HCT116 (cell line): Measurements from ENCODE around the gene TRHDE. TPM values are rescaled to one million over a fixed set of nuclear protein-coding genes. Genes with fewer than 3 reads are reported as not detected.

Source experiments
- ATAC-seq: fragments of 200-7000 bp; cut with Tn5 transposase; 2 replicates; pipeline ENCODE4 v1.9.1; 2020; ENCODE audit warnings: mild to moderate bottlenecking, moderate library complexity
- BruUV-seq: library from RNA; stranded (reverse); fragments of 400-500 nt; replicated peaks from 2 replicates; lab custom pipeline; 2021; lab: Mats Ljungman, UMichigan
- CTCF ChIA-PET: fragments of 300-600 bp; sonication (Branson Sonifier 250); formaldehyde crosslinking; loops from one replicate; lab custom pipeline; 2021; ENCODE audit warnings: antibody characterized with exemption; lab: Charles Lee
- POLR2A ChIA-PET: fragments of 300-600, 350-600 bp; sonication (Branson Sonifier 250); formaldehyde crosslinking; loops from one replicate; lab custom pipeline; 2021; ENCODE audit warnings: antibody characterized with exemption; lab: Charles Lee
- RAD21 ChIA-PET, 2 experiments: fragments of 300-600 bp; sonication (Branson Sonifier 250); formaldehyde crosslinking; loops; one replicate each; lab custom pipeline; 2023; ENCODE audit warnings: low total read pairs in 2 of 2; ENCODE audit not compliant: uncharacterized antibody in 2 of 2, unreplicated experiment in 2 of 2, low non-redundant PET in 1 of 2; lab: Charles Lee
- DNase-seq: peaks from one replicate; pipeline ENCODE4 v3.0.0-alpha.2; 2010; ENCODE audit warnings: low read depth, low spot score
- H2AFZ ChIP-seq: fragments of 200-600 bp; shearing (Covaris generic), sonication (generic); 2 replicates; pipeline ENCODE4 v1.6.1; 2017; ENCODE audit warnings: low read depth, mixed run types, mixed read lengths, antibody characterized with exemption, low read length; ENCODE audit not compliant: poor library complexity, severe bottlenecking
- H3K27ac ChIP-seq: 2 replicates; pipeline ENCODE4 v1.5.1; 2012; ENCODE audit warnings: low read depth, low read length
- H3K27me3 ChIP-seq: fragments of 200-600 bp; sonication (generic); 2 replicates; pipeline ENCODE4 v1.6.1; 2016; ENCODE audit warnings: mixed run types, low read length, mixed read lengths; ENCODE audit not compliant: insufficient read depth
- H3K36me3 ChIP-seq, 2 experiments: fragments of 200-500 bp in 1 of 2; fragments of 200-600 bp in 1 of 2; sonication (Bioruptor generic) in 1 of 2; sonication (generic) in 1 of 2; 2 replicates each; pipeline versions ENCODE4 v1.5.1 to v1.6.1; 2014 to 2016; ENCODE audit warnings: low read length in 2 of 2, inconsistent platforms in 1 of 2, mixed read lengths in 1 of 2, mixed run types in 1 of 2; ENCODE audit not compliant: insufficient read depth in 2 of 2, control insufficient read depth in 1 of 2
- H3K4me1 ChIP-seq, 2 experiments: fragments of 200-600 bp in 1 of 2; sonication (generic) in 1 of 2; 2 replicates each; pipeline versions ENCODE4 v1.5.1 to v1.6.1; 2012 to 2017; ENCODE audit warnings: low read length in 2 of 2, inconsistent platforms in 1 of 2, mild to moderate bottlenecking in 1 of 2, mixed read lengths in 1 of 2, mixed run types in 1 of 2, moderate library complexity in 1 of 2; ENCODE audit not compliant: insufficient read depth in 2 of 2, control insufficient read depth in 1 of 2
- H3K4me2 ChIP-seq: fragments of 200-600 bp; sonication (generic); 2 replicates; pipeline ENCODE4 v1.6.1; 2017; ENCODE audit warnings: mixed run types, low read length, mixed read lengths
- H3K4me3 ChIP-seq, 2 experiments: fragments of 200-600 bp in 1 of 2; sonication (generic) in 1 of 2; replicated peaks in 1 of 2; 2 replicates each; pipeline ENCODE4 v1.5.1; 2011 to 2016; ENCODE audit warnings: low read length in 2 of 2, control low read depth in 1 of 2, low read depth in 1 of 2, mild to moderate bottlenecking in 1 of 2, mixed read lengths in 1 of 2, mixed run types in 1 of 2
- H3K79me2 ChIP-seq: fragments of 200-600 bp; sonication (generic); 2 replicates; pipeline ENCODE4 v1.6.1; 2017; ENCODE audit warnings: mild to moderate bottlenecking, mixed run types, low read length, moderate library complexity, mixed read lengths; ENCODE audit not compliant: insufficient read depth
- H3K9ac ChIP-seq: fragments of 200-600 bp; sonication (generic); 2 replicates; pipeline ENCODE4 v1.6.1; 2016; ENCODE audit warnings: low read length, mixed read lengths
- H3K9me2 ChIP-seq: fragments of 200-600 bp; sonication (generic), shearing (Covaris generic); 2 replicates; pipeline ENCODE4 v1.6.1; 2017; ENCODE audit warnings: mixed run types, mild to moderate bottlenecking, moderate library complexity; ENCODE audit not compliant: insufficient read depth
- H3K9me3 ChIP-seq, 2 experiments: fragments of 200-500 bp in 1 of 2; fragments of 200-600 bp in 1 of 2; sonication (Bioruptor generic) in 1 of 2; sonication (generic) in 1 of 2; 2 replicates each; pipeline ENCODE4 v1.6.1; 2014 to 2017; ENCODE audit warnings: low read length in 2 of 2, mixed read lengths in 2 of 2, inconsistent platforms in 1 of 2, low read depth in 1 of 2, mild to moderate bottlenecking in 1 of 2, mixed run types in 1 of 2, moderate library complexity in 1 of 2; ENCODE audit not compliant: control insufficient read depth in 1 of 2, insufficient read depth in 1 of 2
- H4K20me1 ChIP-seq: fragments of 200-600 bp; sonication (generic), shearing (Covaris generic); 2 replicates; pipeline ENCODE4 v1.6.1; 2017; ENCODE audit warnings: mixed run types, mild to moderate bottlenecking, moderate library complexity; ENCODE audit not compliant: insufficient read depth
- EGR1 ChIP-seq: IDR thresholded peaks from 2 replicates; pipeline ENCODE4 v1.6.1; 2012; ENCODE audit warnings: low read depth
- EZH2 ChIP-seq: fragments of 200-600 bp; sonication (generic); IDR thresholded peaks from 2 replicates; pipeline ENCODE4 v1.6.1; 2017; ENCODE audit warnings: antibody characterized with exemption, mixed run types
- RAD21 ChIP-seq: IDR thresholded peaks from 2 replicates; pipeline ENCODE4 v1.6.1; 2012; ENCODE audit warnings: low read depth, mild to moderate bottlenecking
- SP1 ChIP-seq: IDR thresholded peaks from 2 replicates; pipeline ENCODE4 v1.6.1; 2012; ENCODE audit warnings: low read depth
- intact Hi-C: fragments of 100-400 bp; cut with micrococcal nuclease; formaldehyde crosslinking; loops from 2 replicates; pipeline ENCODE4 v1.10.0; 2022
- total RNA-seq: library from RNA; stranded (reverse); gene quantifications from one replicate; pipeline ENCODE4 v1.2.1, GENCODE V29; 2021; ENCODE audit not compliant: unreplicated experiment
- TF ChIP-seq, protein P1 (sequence below), 3 experiments: fragments of 200-600 bp in 1 of 3; sonication (generic) in 1 of 3; IDR thresholded peaks in 2 of 3; conservative IDR thresholded peaks in 1 of 3; 2 replicates each; pipeline ENCODE4 v1.5.1; 2012 to 2017; ENCODE audit warnings: low read depth in 2 of 3, low read length in 2 of 3, antibody characterized with exemption in 1 of 3, borderline replicate concordance in 1 of 3, control low read depth in 1 of 3, mild to moderate bottlenecking in 1 of 3, mixed read lengths in 1 of 3, mixed run types in 1 of 3, moderate library complexity in 1 of 3; ENCODE audit not compliant: insufficient read depth in 1 of 3
- TF ChIP-seq, protein P2 (sequence below): IDR thresholded peaks from 2 replicates; pipeline ENCODE4 v1.6.1; 2011; ENCODE audit warnings: mild to moderate bottlenecking, low read length, moderate library complexity; ENCODE audit not compliant: insufficient replicate concordance; ENCODE audit errors: extremely low read depth

The TRHDE gene
- total RNA-seq, 1 experiment from 2014 or later = 2.9 TPM

DNA sequence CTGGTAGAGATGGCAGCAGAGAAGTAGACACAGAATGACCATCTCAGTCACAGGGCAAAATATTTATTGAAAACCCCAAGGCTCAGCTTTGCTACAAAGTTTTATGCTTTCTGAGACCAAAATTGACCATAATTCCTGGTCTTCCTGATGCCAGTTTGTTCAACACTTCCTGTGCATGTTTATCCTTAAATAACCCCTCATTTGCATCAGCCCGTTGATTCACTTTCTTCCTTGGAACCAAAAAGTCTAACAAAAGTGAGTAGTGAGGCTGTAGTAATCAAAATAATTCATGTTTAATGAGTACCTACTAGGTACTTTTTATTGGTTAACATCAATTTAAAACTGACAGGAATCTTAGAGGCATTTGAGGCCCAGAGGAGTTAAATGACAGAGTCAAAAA is 51.7 kb downstream of the TRHDE start:
- Histone ChIP-seq H4K20me1 (no peaks in the 10 kb centered on the region), H2AFZ (no peak overlapping the region), H3K27me3 (no peaks in the 10 kb centered on the region), H3K9me2 (no peaks in the 10 kb centered on the region), H3K27ac (no peak overlapping the region), H3K4me3 (no peak overlapping the region), H3K4me1 (no peaks in the 10 kb centered on the region), H3K4me2 (no peak overlapping the region), H3K9me3 (no peaks in the 10 kb centered on the region), H3K79me2 (no peaks in the 10 kb centered on the region), H3K9ac (no peak overlapping the region)
- CTCF ChIA-PET = no interaction called here
- no TSS peak for BruUV-seq
- RAD21 ChIA-PET = no interaction called here
- TF ChIP-seq, protein P1, sequence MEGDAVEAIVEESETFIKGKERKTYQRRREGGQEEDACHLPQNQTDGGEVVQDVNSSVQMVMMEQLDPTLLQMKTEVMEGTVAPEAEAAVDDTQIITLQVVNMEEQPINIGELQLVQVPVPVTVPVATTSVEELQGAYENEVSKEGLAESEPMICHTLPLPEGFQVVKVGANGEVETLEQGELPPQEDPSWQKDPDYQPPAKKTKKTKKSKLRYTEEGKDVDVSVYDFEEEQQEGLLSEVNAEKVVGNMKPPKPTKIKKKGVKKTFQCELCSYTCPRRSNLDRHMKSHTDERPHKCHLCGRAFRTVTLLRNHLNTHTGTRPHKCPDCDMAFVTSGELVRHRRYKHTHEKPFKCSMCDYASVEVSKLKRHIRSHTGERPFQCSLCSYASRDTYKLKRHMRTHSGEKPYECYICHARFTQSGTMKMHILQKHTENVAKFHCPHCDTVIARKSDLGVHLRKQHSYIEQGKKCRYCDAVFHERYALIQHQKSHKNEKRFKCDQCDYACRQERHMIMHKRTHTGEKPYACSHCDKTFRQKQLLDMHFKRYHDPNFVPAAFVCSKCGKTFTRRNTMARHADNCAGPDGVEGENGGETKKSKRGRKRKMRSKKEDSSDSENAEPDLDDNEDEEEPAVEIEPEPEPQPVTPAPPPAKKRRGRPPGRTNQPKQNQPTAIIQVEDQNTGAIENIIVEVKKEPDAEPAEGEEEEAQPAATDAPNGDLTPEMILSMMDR (IDR thresholded peaks at IDR 0.05 in 2 of 3, conservative IDR thresholded peaks at IDR 0.05 in 1 of 3; ENCODE audit: borderline replicate concordance in 1 of 3, insufficient read depth in 1 of 3, low read depth in 2 of 3, low read length in 2 of 3) = no peak
- TF ChIP-seq EZH2 (no peak), RAD21 (no peak), SP1 (no peak), EGR1 (no peak)
- TF ChIP-seq, protein P2, sequence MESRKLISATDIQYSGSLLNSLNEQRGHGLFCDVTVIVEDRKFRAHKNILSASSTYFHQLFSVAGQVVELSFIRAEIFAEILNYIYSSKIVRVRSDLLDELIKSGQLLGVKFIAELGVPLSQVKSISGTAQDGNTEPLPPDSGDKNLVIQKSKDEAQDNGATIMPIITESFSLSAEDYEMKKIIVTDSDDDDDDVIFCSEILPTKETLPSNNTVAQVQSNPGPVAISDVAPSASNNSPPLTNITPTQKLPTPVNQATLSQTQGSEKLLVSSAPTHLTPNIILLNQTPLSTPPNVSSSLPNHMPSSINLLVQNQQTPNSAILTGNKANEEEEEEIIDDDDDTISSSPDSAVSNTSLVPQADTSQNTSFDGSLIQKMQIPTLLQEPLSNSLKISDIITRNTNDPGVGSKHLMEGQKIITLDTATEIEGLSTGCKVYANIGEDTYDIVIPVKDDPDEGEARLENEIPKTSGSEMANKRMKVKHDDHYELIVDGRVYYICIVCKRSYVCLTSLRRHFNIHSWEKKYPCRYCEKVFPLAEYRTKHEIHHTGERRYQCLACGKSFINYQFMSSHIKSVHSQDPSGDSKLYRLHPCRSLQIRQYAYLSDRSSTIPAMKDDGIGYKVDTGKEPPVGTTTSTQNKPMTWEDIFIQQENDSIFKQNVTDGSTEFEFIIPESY = no peak
- TF ChIP-seq, all 23 proteins: peak for 0
- POLR2A ChIA-PET = no interaction called here
- ATAC-seq = no peak
- no peaks in the 10 kb centered on the region for H3K36me3 ChIP-seq
- DNase-seq = no peak
- intact Hi-C loops = no loop called here
